HepG2 (cell line): Measurements from ENCODE around the gene CAPG. TPM values are rescaled to one million over a fixed set of nuclear protein-coding genes. Genes with fewer than 3 reads are reported as not detected.

Source experiments
- ARHGAP35 ChIP-seq: sonication (generic); formaldehyde crosslinking; IDR thresholded peaks from 2 replicates; pipeline ENCODE4 v1.9.0; 2022; ENCODE audit warnings: mild to moderate bottlenecking, inconsistent platforms, moderate library complexity, missing genetic modification reagents, borderline replicate concordance
- ARID3A ChIP-seq: IDR thresholded peaks from 2 replicates; pipeline ENCODE4 v1.6.1; 2012; ENCODE audit warnings: low read depth, low read length, improper control_type of control experiment
- BCL6 ChIP-seq: IDR thresholded peaks from 2 replicates; pipeline ENCODE4 v1.6.1; 2016; ENCODE audit warnings: missing genetic modification reagents, missing compliant biosample characterization
- ERF ChIP-seq: IDR thresholded peaks from 2 replicates; pipeline ENCODE4 v1.6.1; 2018; ENCODE audit warnings: missing biosample characterization, missing genetic modification reagents
- HMG20A ChIP-seq: IDR thresholded peaks from 2 replicates; pipeline ENCODE4 v1.6.1; 2016; ENCODE audit warnings: borderline replicate concordance
- IKZF4 ChIP-seq: sonication (generic); formaldehyde crosslinking; IDR thresholded peaks from 2 replicates; pipeline ENCODE4 v1.5.1; 2020; ENCODE audit warnings: borderline replicate concordance, mild to moderate bottlenecking, low read depth, missing genetic modification reagents; ENCODE audit errors: not compliant biosample characterization
- JDP2 ChIP-seq: sonication (generic); formaldehyde crosslinking; IDR thresholded peaks from 2 replicates; pipeline ENCODE4 v1.8.1; 2022; ENCODE audit warnings: missing genetic modification reagents, borderline replicate concordance
- MIER3 ChIP-seq: IDR thresholded peaks from 2 replicates; pipeline ENCODE4 v1.6.1; 2016; ENCODE audit warnings: missing compliant biosample characterization, borderline replicate concordance
- MNT ChIP-seq: fragments of 450-650 bp; IDR thresholded peaks from 2 replicates; pipeline ENCODE4 v1.6.1; 2016
- RAD21 ChIP-seq: fragments of 450-650 bp; formaldehyde crosslinking; IDR thresholded peaks from 2 replicates; pipeline ENCODE4 v1.5.0; 2020; ENCODE audit warnings: mild to moderate bottlenecking
- SATB2 ChIP-seq: sonication (generic); formaldehyde crosslinking; IDR thresholded peaks from 2 replicates; pipeline ENCODE4 v1.5.0; 2020; ENCODE audit warnings: missing genetic modification reagents
- SMAD1 ChIP-seq: sonication (generic); formaldehyde crosslinking; IDR thresholded peaks from 2 replicates; pipeline ENCODE4 v1.4.0; 2020; ENCODE audit warnings: missing genetic modification reagents, low read depth, mild to moderate bottlenecking, borderline replicate concordance
- SNRNP70 ChIP-seq: fragments of 200-400 bp; formaldehyde crosslinking; IDR thresholded peaks from 2 replicates; pipeline ENCODE4 v1.6.1; 2017; ENCODE audit warnings: mild to moderate bottlenecking, low read depth, low read length, moderate library complexity
- ZBTB42 ChIP-seq: sonication (generic); formaldehyde crosslinking; IDR thresholded peaks from 2 replicates; pipeline ENCODE4 v1.5.0; 2020; ENCODE audit warnings: mild to moderate bottlenecking, missing genetic modification reagents
- ZNF263 ChIP-seq: sonication (generic); formaldehyde crosslinking; IDR thresholded peaks from 2 replicates; pipeline ENCODE4 v1.4.0; 2020; ENCODE audit warnings: missing genetic modification reagents
- ZNF326 ChIP-seq: sonication (generic); formaldehyde crosslinking; IDR thresholded peaks from 2 replicates; pipeline ENCODE4 v1.4.0; 2020; ENCODE audit warnings: missing genetic modification reagents, borderline replicate concordance
- ZNF383 ChIP-seq: sonication (generic); formaldehyde crosslinking; IDR thresholded peaks from 2 replicates; pipeline ENCODE4 v1.4.0; 2020; ENCODE audit warnings: missing genetic modification reagents, mild to moderate bottlenecking, borderline replicate concordance
- ZNF430 ChIP-seq: sonication (generic); formaldehyde crosslinking; IDR thresholded peaks from 2 replicates; pipeline ENCODE4 v1.9.0; 2021; ENCODE audit warnings: mild to moderate bottlenecking, missing genetic modification reagents
- ZNF431 ChIP-seq: sonication (generic); formaldehyde crosslinking; IDR thresholded peaks from 2 replicates; pipeline ENCODE4 v1.9.0; 2022; ENCODE audit warnings: missing genetic modification reagents, low read depth, mild to moderate bottlenecking, borderline replicate concordance
- ZNF558 ChIP-seq: sonication (generic); formaldehyde crosslinking; IDR thresholded peaks from 2 replicates; pipeline ENCODE4 v1.9.0; 2022; ENCODE audit warnings: mild to moderate bottlenecking, missing genetic modification reagents, borderline replicate concordance
- ZUFSP ChIP-seq: sonication (generic); formaldehyde crosslinking; IDR thresholded peaks from 2 replicates; pipeline ENCODE4 v1.9.0; 2021; ENCODE audit warnings: missing genetic modification reagents, mild to moderate bottlenecking, borderline replicate concordance
- polyA plus RNA-seq, 8 experiments: library from polyadenylated mRNA; depleted of rRNA in 3 of 8; stranded (reverse) in 7 of 8; unstranded in 1 of 8; fragments of >200 nt; fragmentation: Illumina TruSeq in 4 of 8; extraction: Trizol in 4 of 8; gene quantifications; 2 replicates each; pipeline versions ENCODE4 v1.2.1 to v1.2.3, GENCODE V29; 2011 to 2016; ENCODE audit warnings: low read depth in 4 of 8, missing spikeins in 1 of 8, mixed read lengths in 1 of 8; ENCODE audit not compliant: insufficient read depth in 1 of 8
- total RNA-seq, 5 experiments: library from RNA; depleted of rRNA; stranded (reverse); fragments of >200 nt; fragmentation: Illumina TruSeq; extraction: Trizol; gene quantifications; 2 replicates each; pipeline ENCODE4 v1.2.3, GENCODE V29; 2016; ENCODE audit warnings: low read depth in 1 of 5
- TF ChIP-seq, protein P1 (sequence below): sonication (generic); formaldehyde crosslinking; IDR thresholded peaks from 2 replicates; pipeline ENCODE4 v1.4.0; 2020; ENCODE audit warnings: mild to moderate bottlenecking, missing genetic modification reagents

The CAPG gene
- total and polyA plus RNA-seq, 2 of the 13 experiments (the other 11 are each of a cell fraction or from before 2014, with no cell fraction given) = 12.7 to 18.2 TPM

DNA sequence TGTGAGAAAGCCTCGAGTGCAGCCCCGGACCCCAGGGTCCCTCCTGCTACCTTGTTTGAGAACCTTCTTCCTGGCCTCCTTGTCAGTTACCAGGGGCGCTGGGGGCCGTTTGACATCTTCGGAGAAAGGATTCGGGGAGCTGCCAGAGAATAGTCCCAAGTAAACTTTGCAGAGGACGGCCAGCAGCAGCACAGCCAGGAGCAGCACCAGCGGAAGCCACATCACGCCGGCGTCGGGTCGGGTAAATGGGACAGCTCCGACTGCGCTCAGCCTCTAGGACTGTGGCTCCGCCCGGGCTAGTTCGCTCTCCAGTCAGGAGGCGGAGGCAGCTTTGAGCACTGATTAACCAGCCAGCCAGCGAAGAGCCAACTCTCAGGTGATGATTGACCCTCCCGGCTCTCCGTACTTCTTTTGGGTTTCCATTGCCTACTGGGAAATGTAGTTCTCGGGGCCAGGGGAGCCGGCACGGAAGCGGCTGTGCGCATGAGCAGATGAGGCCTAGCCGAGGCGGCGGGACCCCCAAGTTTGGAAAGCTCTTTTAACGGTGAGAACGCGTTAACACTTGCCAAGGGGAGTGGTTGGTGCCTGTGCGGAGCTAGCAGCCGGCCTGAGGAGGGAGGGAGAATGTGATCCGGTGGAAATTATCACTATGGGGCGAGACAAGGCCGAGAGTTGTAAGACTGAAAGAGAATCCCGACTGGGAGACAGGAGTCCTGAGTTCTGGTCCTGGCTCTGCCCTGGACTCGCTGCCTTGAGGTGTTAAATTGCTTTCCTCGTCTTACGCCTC, 55.7 kb downstream of the CAPG start, which contains the start of the genes ELMOD3 and RETSAT (continued):
- TF ChIP-seq ARID3A (peak; percentile 53; the same call in 1 of the 2 replicates), ARHGAP35 (0 out of 2 replicates have a peak, but pooled peaks have one; percentile 25), ZNF431 (CRISPR knock-in tag) (peak; percentile 74; the same call in 1 of the 2 replicates), ZNF263 (CRISPR knock-in tag) (peak; percentile 39; the same call in 1 of the 2 replicates), ZNF383 (CRISPR knock-in tag) (peak; percentile 98; the same call in 1 of the 2 replicates), BCL6 (CRISPR knock-in tag) (peak; percentile 59), SNRNP70 (no peak), ZNF430 (CRISPR knock-in tag) (peak; percentile 22; the same call in 1 of the 2 replicates), MNT (no peak), MIER3 (CRISPR knock-in tag) (peak; percentile 98), IKZF4 (CRISPR knock-in tag) (peak; percentile 56), HMG20A (CRISPR knock-in tag) (peak; percentile 36; the same call in 1 of the 2 replicates), SATB2 (CRISPR knock-in tag) (peak; percentile 77; the same call in 1 of the 2 replicates), ZBTB42 (CRISPR knock-in tag) (peak; percentile 73), RAD21 (peak; percentile 67), SMAD1 (0 out of 2 replicates have a peak, but pooled peaks have one; percentile 41), ZUFSP (CRISPR knock-in tag) (no peak), ZNF558 (CRISPR knock-in tag) (peak; percentile 87; the same call in 1 of the 2 replicates), ZNF326 (CRISPR knock-in tag) (no peak), ERF (CRISPR knock-in tag) (peak; percentile 94), JDP2 (CRISPR knock-in tag) (no peak)
- TF ChIP-seq, protein P1, sequence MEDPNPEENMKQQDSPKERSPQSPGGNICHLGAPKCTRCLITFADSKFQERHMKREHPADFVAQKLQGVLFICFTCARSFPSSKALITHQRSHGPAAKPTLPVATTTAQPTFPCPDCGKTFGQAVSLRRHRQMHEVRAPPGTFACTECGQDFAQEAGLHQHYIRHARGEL = no peak
